ENCODE results near the gene SETBP1. TPM values are rescaled to one million over a fixed set of nuclear protein-coding genes. Genes with fewer than 3 reads are reported as not detected.

SETBP1 gene
- total and polyA plus RNA-seq, 2 of the 8 experiments (the other 6 are each of a cell fraction or from before 2014, with no cell fraction given), result 2.0 to 6.5 TPM

DNA sequence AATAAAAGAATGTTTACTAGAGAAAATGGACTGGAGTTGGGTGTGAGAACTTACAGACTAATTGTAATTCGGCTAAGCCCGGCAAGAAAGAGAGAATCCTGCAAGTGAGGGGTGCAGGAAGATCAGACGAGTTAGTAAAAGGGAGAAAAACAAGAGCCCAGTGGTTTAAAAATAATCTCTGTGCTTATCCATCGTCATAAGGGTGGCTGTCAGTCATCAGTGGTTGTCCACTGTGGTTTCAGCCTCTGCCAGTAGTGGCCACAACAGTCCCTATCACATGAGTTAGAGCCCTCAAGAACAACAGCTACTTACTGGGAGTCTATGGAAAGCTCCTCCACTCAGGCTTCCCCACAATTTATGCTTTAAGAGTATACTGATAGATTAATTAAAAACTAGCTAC, 239.8 kb downstream of the SETBP1 start:
- POLR2A ChIA-PET (ENCODE audit: partially characterized antibody), result no interaction called here
- no peak overlapping the region for H3K4me2 ChIP-seq (ENCODE audit: insufficient read depth in 1 of 2, low read depth in 2 of 2, low read length in 2 of 2)
- no peaks in the 10 kb centered on the region for H3K36me3 ChIP-seq (ENCODE audit: control insufficient read depth in 2 of 4, insufficient read depth in 4 of 4, low read length in 3 of 4)
- no peak overlapping the region for H3K23ac ChIP-seq (ENCODE audit: insufficient read length)
- no peak overlapping the region for H4K5ac ChIP-seq (ENCODE audit: insufficient read length, low read depth, low read length)
- H3K9me3 ChIP-seq (ENCODE audit: insufficient read depth in 2 of 2, low read depth in 1 of 2, low read length in 1 of 2), result no peaks in the 10 kb centered on the region
- TF ChIP-seq SP4 (IDR thresholded peaks at IDR 0.05; ENCODE audit: low read length) (no peak), RNF2 (IDR thresholded peaks at IDR 0.05; ENCODE audit: borderline replicate concordance, low read depth, low read length, missing control alignments, poor library complexity, severe bottlenecking) (no peak), BCL11A (IDR thresholded peaks at IDR 0.05; ENCODE audit: low read depth in 2 of 2, low read length in 2 of 2) (no peak), KDM4A (IDR thresholded peaks at IDR 0.05; ENCODE audit: low read depth, low read length, severe bottlenecking) (no peak), HDAC6 (IDR thresholded peaks at IDR 0.05; ENCODE audit: low read depth, low read length) (no peak), RAD21 (IDR thresholded peaks at IDR 0.05 in 1 of 2, conservative IDR thresholded peaks at IDR 0.05 in 1 of 2; ENCODE audit: low read depth in 2 of 2, low read length in 2 of 2) (no peak), GTF2F1 (IDR thresholded peaks at IDR 0.05; ENCODE audit: borderline replicate concordance, low read depth, low read length) (no peak)
- CTCF ChIA-PET (ENCODE audit: partially characterized antibody), result no interaction called here
- no peaks in the 10 kb centered on the region for H4K20me1 ChIP-seq (replicated peaks in 1 of 2; ENCODE audit: control insufficient read depth in 1 of 2, insufficient read depth in 2 of 2, low read length in 2 of 2)
- H3K4me1 ChIP-seq (replicated peaks in 1 of 4; ENCODE audit: control insufficient read depth in 3 of 4, insufficient read depth in 4 of 4, low read length in 3 of 4), result no peaks in the 10 kb centered on the region
- H4K91ac ChIP-seq (replicated peaks; ENCODE audit: insufficient read length, low read length), result no peak overlapping the region
- H3K56ac ChIP-seq (replicated peaks; ENCODE audit: insufficient read length, low read depth, low read length), result no peak overlapping the region
- no peak overlapping the region for H2BK5ac ChIP-seq (ENCODE audit: low read depth, low read length)
- no peak overlapping the region for H2BK12ac ChIP-seq (ENCODE audit: low read depth, low read length)
- H2AK5ac ChIP-seq (ENCODE audit: low read depth, low read length), result no peak overlapping the region
- no peak overlapping the region for H3K4me3 ChIP-seq (ENCODE audit: extremely low read depth in 1 of 4, insufficient read depth in 2 of 4, low read depth in 3 of 4, low read length in 4 of 4)
- WGBS, 2 experiments (ENCODE audit: extremely low coverage in 1 of 2, insufficient coverage in 1 of 2, insufficient read length in 1 of 2, insufficient replicate concordance in 2 of 2, low coverage in 1 of 2, low lambda C conversion rate in 2 of 2, missing lambda C conversion rate in 1 of 2), result 96% methylated on average over 4 of the region's 4 CpGs; no CpG with 5 or more reads in 1 of the 2 experiments
- H3K9ac ChIP-seq (replicated peaks in 1 of 4; ENCODE audit: extremely low read depth in 1 of 4, low read depth in 3 of 4, low read length in 3 of 4), result no peak overlapping the region
- DNase-seq (ENCODE audit: low read depth in 1 of 2, low spot score in 2 of 2) (no peak), FAIRE-seq (no peak)
- H2BK20ac ChIP-seq (ENCODE audit: low read length), result no peak overlapping the region
- no peak overlapping the region for H3K14ac ChIP-seq (ENCODE audit: insufficient read length)
- no peak overlapping the region for H2BK120ac ChIP-seq (replicated peaks; ENCODE audit: low read depth, low read length)
- no peaks in the 10 kb centered on the region for H3K27me3 ChIP-seq (replicated peaks in 1 of 4; ENCODE audit: control insufficient read depth in 3 of 4, extremely low read depth in 1 of 4, insufficient read depth in 3 of 4, low read length in 3 of 4)
- no peaks in the 10 kb centered on the region for H3K23me2 ChIP-seq (ENCODE audit: low read depth, low read length)
- H2AFZ ChIP-seq (ENCODE audit: low read length), result no peak overlapping the region
- H3K18ac ChIP-seq (ENCODE audit: extremely low read depth, low read length), result no peak overlapping the region
- no peak overlapping the region for H3K27ac ChIP-seq (ENCODE audit: low read depth, low read length)
- H2BK15ac ChIP-seq (ENCODE audit: low read length), result no peak overlapping the region
- H3K4ac ChIP-seq (replicated peaks; ENCODE audit: insufficient read length, low read depth, low read length), result no peak overlapping the region
- no peaks in the 10 kb centered on the region for H3K79me2 ChIP-seq (ENCODE audit: control insufficient read depth in 1 of 2, insufficient read depth in 2 of 2, low read length in 2 of 2)
- no peak overlapping the region for H4K8ac ChIP-seq (ENCODE audit: extremely low read depth, insufficient read depth, low read length)
- H3K79me1 ChIP-seq (ENCODE audit: low read depth, low read length), result no peaks in the 10 kb centered on the region

Measured in H1 (cell line).